ENCODE measurements around the gene SYNGAP1.

The SYNGAP1 gene

DNA sequence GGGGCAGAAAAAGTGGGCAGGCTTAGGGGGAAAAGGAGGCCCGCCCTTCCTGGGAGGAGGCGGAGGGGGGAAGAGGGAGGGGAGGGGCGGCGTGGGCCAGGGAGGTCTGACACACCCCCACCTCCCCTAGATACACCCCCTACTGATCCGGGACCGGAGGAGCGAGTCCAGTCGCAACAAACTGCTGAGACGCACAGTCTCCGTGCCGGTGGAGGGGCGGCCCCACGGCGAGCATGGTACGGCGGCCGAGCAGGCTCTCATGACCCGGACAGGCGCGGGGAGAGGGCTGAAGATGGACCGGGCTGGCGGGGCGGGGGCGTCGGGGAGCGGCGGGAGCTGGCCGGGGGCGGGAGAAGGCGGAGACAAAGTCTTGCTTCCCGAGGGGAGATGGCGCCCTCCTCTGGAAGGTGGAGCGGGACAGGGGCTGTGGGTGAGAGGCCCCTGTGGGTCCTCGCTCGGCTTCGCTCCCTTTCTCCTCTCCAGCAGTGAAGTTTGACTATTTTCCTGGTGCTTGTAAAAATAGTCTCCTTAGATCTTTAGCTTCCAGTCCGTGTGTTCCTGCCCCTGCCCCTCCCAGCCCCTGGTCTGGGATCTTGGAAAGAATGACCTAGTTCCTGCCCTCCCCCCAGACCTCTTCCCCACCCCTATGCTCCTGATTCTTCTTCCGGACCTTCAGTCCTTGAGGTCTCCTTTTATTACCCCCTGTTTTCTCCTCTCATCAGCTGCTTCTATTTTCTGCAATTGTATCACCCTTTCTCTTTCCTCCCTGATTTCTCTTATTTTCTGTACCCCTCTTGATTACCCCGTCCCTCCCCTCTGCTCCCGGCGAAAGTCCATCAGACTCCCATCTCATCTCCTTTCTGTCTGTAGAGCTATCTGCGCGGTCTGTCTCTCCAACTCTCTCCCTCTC, 6.1 kb downstream of the SYNGAP1 start:
- H3K18ac ChIP-seq (ENCODE audit: low read length), result peak overlapping the region; percentile 83
- peaks cover 2% of the 10 kb centered on the region for H3K9me3 ChIP-seq (ENCODE audit: insufficient read depth, low read depth, low read length)
- H3K4ac ChIP-seq (ENCODE audit: low read depth, low read length), result peak overlapping the region; percentile 55
- peak overlapping the region; percentile 92 for H4K91ac ChIP-seq (ENCODE audit: low read depth, low read length)
- no peaks in the 10 kb centered on the region for H3K27me3 ChIP-seq (ENCODE audit: insufficient read depth, low read length)
- peak overlapping the region; percentile 91 for H3K27ac ChIP-seq (ENCODE audit: low read depth, low read length)
- no CpG with 5 or more reads among the region's 43 CpGs for WGBS (ENCODE audit: extremely low coverage, insufficient coverage, insufficient read length)
- H3K36me3 ChIP-seq (ENCODE audit: control insufficient read depth in 1 of 2, insufficient read depth in 2 of 2, low read length in 2 of 2), result no peaks in the 10 kb centered on the region
- H3K79me2 ChIP-seq (ENCODE audit: control insufficient read depth, insufficient read depth, low read length, poor library complexity), result peaks cover 6% of the 10 kb centered on the region
- no peak overlapping the region for H3K23ac ChIP-seq (ENCODE audit: low read length)
- DNase-seq, result peak; percentile 53 to 73
- H3K9ac ChIP-seq (ENCODE audit: low read length), result peak overlapping the region; percentile 74
- no peak overlapping the region for H2AK5ac ChIP-seq (ENCODE audit: low read length)
- H2BK12ac ChIP-seq (ENCODE audit: low read length), result no peak overlapping the region
- H2AFZ ChIP-seq (ENCODE audit: insufficient read depth, low read length, poor library complexity), result peak overlapping the region; percentile 67
- peaks cover 21 to 26% of the 10 kb centered on the region in 2 experiments for H3K4me1 ChIP-seq (ENCODE audit: control insufficient read depth in 1 of 2, insufficient read depth in 2 of 2, low read length in 2 of 2)
- peak overlapping the region; percentile 87 for H3K4me3 ChIP-seq (ENCODE audit: low read depth, low read length)
- H3K4me2 ChIP-seq (ENCODE audit: low read length), result peak overlapping the region; percentile 61
- peak overlapping the region; percentile 74 for H4K12ac ChIP-seq (ENCODE audit: low read depth, low read length)
- peaks cover 10% of the 10 kb centered on the region for H3K79me1 ChIP-seq (ENCODE audit: low read length)
- H2BK120ac ChIP-seq (ENCODE audit: insufficient read depth, low read length, poor library complexity), result peak overlapping the region; percentile 66
- peak overlapping the region; percentile 86 for H4K8ac ChIP-seq (ENCODE audit: low read depth, low read length)
- peak overlapping the region; percentile 81 for H3K14ac ChIP-seq (ENCODE audit: low read length)
- peak overlapping the region; percentile 90 for H2BK5ac ChIP-seq (ENCODE audit: low read depth, low read length, poor library complexity)

GRCh38 chr6:33426590-33427511, 7.0 kb downstream of the SYNGAP1 start:
- Histone ChIP-seq H4K8ac (ENCODE audit: low read depth, low read length) (no peak overlapping the region), H4K12ac (ENCODE audit: low read depth, low read length) (no peak overlapping the region), H2AFZ (ENCODE audit: insufficient read depth, low read length, poor library complexity) (no peak overlapping the region), H4K91ac (ENCODE audit: low read depth, low read length) (peak overlapping the region; percentile 61), H3K23ac (ENCODE audit: low read length) (no peak overlapping the region), H3K79me1 (ENCODE audit: low read length) (peaks cover 10% of the 10 kb centered on the region), H3K9ac (ENCODE audit: low read length) (no peak overlapping the region), H3K4me1 (ENCODE audit: control insufficient read depth in 1 of 2, insufficient read depth in 2 of 2, low read length in 2 of 2) (peaks cover 29 to 35% of the 10 kb centered on the region in 2 experiments), H3K14ac (ENCODE audit: low read length) (no peak overlapping the region), H3K27me3 (ENCODE audit: insufficient read depth, low read length) (no peaks in the 10 kb centered on the region), H3K36me3 (ENCODE audit: control insufficient read depth in 1 of 2, insufficient read depth in 2 of 2, low read length in 2 of 2) (no peaks in the 10 kb centered on the region), H3K4me2 (ENCODE audit: low read length) (peak overlapping the region; percentile 70), H3K79me2 (ENCODE audit: control insufficient read depth, insufficient read depth, low read length, poor library complexity) (peaks cover 6% of the 10 kb centered on the region), H3K27ac (ENCODE audit: low read depth, low read length) (no peak overlapping the region), H3K4me3 (ENCODE audit: low read depth, low read length) (no peak overlapping the region), H2AK5ac (ENCODE audit: low read length) (peak overlapping the region; percentile 35), H2BK120ac (ENCODE audit: insufficient read depth, low read length, poor library complexity) (no peak overlapping the region), H3K9me3 (ENCODE audit: insufficient read depth, low read depth, low read length) (peaks cover 2% of the 10 kb centered on the region), H2BK5ac (ENCODE audit: low read depth, low read length, poor library complexity) (no peak overlapping the region), H2BK12ac (ENCODE audit: low read length) (peak overlapping the region; percentile 42), H3K4ac (ENCODE audit: low read depth, low read length) (no peak overlapping the region), H3K18ac (ENCODE audit: low read length) (no peak overlapping the region)
- peak in 1 of 2 donors; percentile 13 for DNase-seq
- no CpG with 5 or more reads among the region's 12 CpGs for WGBS (ENCODE audit: extremely low coverage, insufficient coverage, insufficient read length)

DNA sequence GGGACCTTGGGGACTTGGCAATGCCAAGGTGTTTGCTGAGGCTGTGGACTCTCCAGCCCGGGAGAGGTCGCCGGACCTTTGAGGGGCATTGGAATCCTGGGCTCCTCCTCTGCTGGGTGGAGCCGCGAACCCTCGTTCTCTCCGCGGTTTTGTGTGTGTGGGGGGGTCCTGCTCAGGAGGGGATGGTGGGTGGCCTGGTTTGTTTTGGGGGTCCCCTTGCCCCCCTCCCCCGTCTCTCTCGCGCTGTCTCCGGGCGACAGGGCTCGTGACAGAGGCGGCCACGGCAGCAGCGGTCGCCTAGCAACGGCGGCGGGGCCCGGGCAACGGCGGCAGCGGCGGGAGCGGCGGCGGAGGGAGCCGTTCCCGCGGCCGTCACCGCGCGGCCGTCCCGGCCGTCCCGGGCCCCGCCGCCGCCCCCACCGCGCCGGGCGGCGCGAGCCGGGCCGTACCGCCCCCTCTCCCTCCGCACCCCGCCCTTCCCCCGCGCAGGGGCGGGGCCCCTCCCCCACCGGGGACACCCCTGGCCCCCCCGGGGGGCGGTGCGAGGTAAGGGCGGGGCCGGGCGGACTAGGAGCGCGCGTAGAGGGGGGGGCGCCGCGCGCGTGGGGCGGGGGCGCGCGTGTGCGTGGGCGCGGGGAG, 7.8 kb downstream of the SYNGAP1 start:
- Histone ChIP-seq H2BK12ac (ENCODE audit: low read length) (peak overlapping the region; percentile 42), H2BK5ac (ENCODE audit: low read depth, low read length, poor library complexity) (no peak overlapping the region), H3K4ac (ENCODE audit: low read depth, low read length) (peak overlapping the region; percentile 44), H3K18ac (ENCODE audit: low read length) (peak overlapping the region; percentile 42), H3K4me3 (ENCODE audit: low read depth, low read length) (peak overlapping the region; percentile 75), H3K79me2 (ENCODE audit: control insufficient read depth, insufficient read depth, low read length, poor library complexity) (peaks cover 6% of the 10 kb centered on the region), H4K8ac (ENCODE audit: low read depth, low read length) (peak overlapping the region; percentile 50), H3K79me1 (ENCODE audit: low read length) (peaks cover 10% of the 10 kb centered on the region), H3K23ac (ENCODE audit: low read length) (no peak overlapping the region), H4K12ac (ENCODE audit: low read depth, low read length) (peak overlapping the region; percentile 33), H3K36me3 (ENCODE audit: control insufficient read depth in 1 of 2, insufficient read depth in 2 of 2, low read length in 2 of 2) (no peaks in the 10 kb centered on the region), H3K14ac (ENCODE audit: low read length) (peak overlapping the region; percentile 73), H4K91ac (ENCODE audit: low read depth, low read length) (peak overlapping the region; percentile 61), H3K4me2 (ENCODE audit: low read length) (peak overlapping the region; percentile 70), H3K27me3 (ENCODE audit: insufficient read depth, low read length) (no peaks in the 10 kb centered on the region), H3K4me1 (ENCODE audit: control insufficient read depth in 1 of 2, insufficient read depth in 2 of 2, low read length in 2 of 2) (peaks cover 36 to 43% of the 10 kb centered on the region in 2 experiments), H3K9ac (ENCODE audit: low read length) (peak overlapping the region; percentile 6), H3K27ac (ENCODE audit: low read depth, low read length) (no peak overlapping the region), H2AK5ac (ENCODE audit: low read length) (peak overlapping the region; percentile 35), H3K9me3 (ENCODE audit: insufficient read depth, low read depth, low read length) (peaks cover 2% of the 10 kb centered on the region), H2BK120ac (ENCODE audit: insufficient read depth, low read length, poor library complexity) (peak overlapping the region; percentile 7), H2AFZ (ENCODE audit: insufficient read depth, low read length, poor library complexity) (peak overlapping the region; percentile 77)
- DNase-seq, result peak in 1 of 2 donors; percentile 40
- no CpG with 5 or more reads among the region's 79 CpGs for WGBS (ENCODE audit: extremely low coverage, insufficient coverage, insufficient read length)

Data from trophoblast cell (in vitro differentiated cells and primary cell).